K562 (cell line): ENCODE measurements around the gene ZSWIM4. TPM values are rescaled to one million over a fixed set of nuclear protein-coding genes. Genes with fewer than 3 reads are reported as not detected.
A peak's percentile ranks its signal among the peaks of the same experiment; 100 is the strongest.

Experiments used
- ADNP ChIP-seq: fragments of 200-800 bp; sonication (Bioruptor generic); IDR thresholded peaks from 2 replicates; pipeline ENCODE4 v1.6.1; 2016; ENCODE audit warnings: missing genetic modification characterization, missing compliant biosample characterization
- HLTF ChIP-seq: fragments of 450-650 bp; IDR thresholded peaks from 2 replicates; pipeline ENCODE4 v1.6.1; 2016
- HNRNPH1 ChIP-seq: fragments of 200-400 bp; formaldehyde crosslinking; optimal IDR thresholded peaks from 2 replicates; pipeline ENCODE3; 2017; ENCODE audit warnings: low read depth, mild to moderate bottlenecking, low read length, moderate library complexity
- KLF13 ChIP-seq: fragments of 450-650 bp; IDR thresholded peaks from 2 replicates; pipeline ENCODE4 v1.6.1; 2016; ENCODE audit warnings: missing genetic modification characterization, low read depth, mild to moderate bottlenecking, missing compliant biosample characterization, moderate library complexity, borderline replicate concordance
- NONO ChIP-seq, 2 experiments: fragments of 200-400 bp in 1 of 2; fragments of 450-650 bp in 1 of 2; formaldehyde crosslinking in 1 of 2; IDR thresholded peaks; 2 replicates each; pipeline ENCODE4 v1.6.1; 2017; ENCODE audit warnings: low read depth in 2 of 2, mild to moderate bottlenecking in 2 of 2, moderate library complexity in 2 of 2, low read length in 1 of 2
- POLR2G ChIP-seq: fragments of 200-400 bp; formaldehyde crosslinking; IDR thresholded peaks from 2 replicates; pipeline ENCODE4 v1.6.1; 2017; ENCODE audit warnings: low read depth, mild to moderate bottlenecking, antibody characterized with exemption, low read length, moderate library complexity
- RBBP5 ChIP-seq: fragments of 200-600 bp; sonication (generic); IDR thresholded peaks from 2 replicates; pipeline ENCODE4 v1.6.1; 2012; ENCODE audit warnings: borderline replicate concordance, mild to moderate bottlenecking, low read length, control low read depth, inconsistent platforms; ENCODE audit not compliant: insufficient read depth, poor library complexity, severe bottlenecking
- SMAD4 ChIP-seq: fragments of 250-450 bp; sonication (Bioruptor Pico); conservative IDR thresholded peaks from 2 replicates; pipeline ENCODE4 v1.8.0; 2021; ENCODE audit warnings: inconsistent platforms, mild to moderate bottlenecking, moderate library complexity
- TAF1 ChIP-seq: IDR thresholded peaks from 2 replicates; pipeline ENCODE4 v1.6.1; 2011; ENCODE audit warnings: mild to moderate bottlenecking, low read length, moderate library complexity; ENCODE audit not compliant: insufficient read depth, control insufficient read depth, severe bottlenecking; ENCODE audit errors: extremely low read depth
- TARDBP ChIP-seq: fragments of 450-650 bp; IDR thresholded peaks from 2 replicates; pipeline ENCODE4 v1.6.1; 2016
- ZBTB7A ChIP-seq: IDR thresholded peaks from 2 replicates; pipeline ENCODE4 v1.6.1; 2011; ENCODE audit warnings: low read depth, mild to moderate bottlenecking, low read length, moderate library complexity, borderline replicate concordance; ENCODE audit not compliant: control insufficient read depth
- ZNF121 ChIP-seq: sonication (generic); formaldehyde crosslinking; conservative IDR thresholded peaks from 2 replicates; pipeline ENCODE4 v1.8.0; 2022; ENCODE audit warnings: missing genetic modification reagents
- ZNF212 ChIP-seq: fragments of 450-650 bp; formaldehyde crosslinking; IDR thresholded peaks from 2 replicates; pipeline ENCODE4 v1.4.0; 2020; ENCODE audit warnings: mild to moderate bottlenecking
- ZNF24 ChIP-seq: fragments of 450-650 bp; IDR thresholded peaks from 2 replicates; pipeline ENCODE4 v1.6.1; 2016
- ZNF263 ChIP-seq: sonication (generic); formaldehyde crosslinking; IDR thresholded peaks from 2 replicates; pipeline ENCODE4 v1.8.0; 2022; ENCODE audit warnings: mild to moderate bottlenecking, missing genetic modification reagents, borderline replicate concordance
- ZNF444 ChIP-seq: fragments of 250-450 bp; sonication (Bioruptor Pico); IDR thresholded peaks from 2 replicates; pipeline ENCODE4 v1.4.0; 2020; ENCODE audit warnings: mild to moderate bottlenecking, moderate library complexity
- polyA plus RNA-seq, 8 experiments: library from polyadenylated mRNA; depleted of rRNA in 4 of 8; stranded (reverse) in 5 of 8; unstranded in 3 of 8; fragments of >200 nt; fragmentation: Nextera tagmentation in 2 of 8; fragmentation: Illumina TruSeq in 1 of 8; extraction: Ambion mirVana in 2 of 8; extraction: Trizol in 1 of 8; gene quantifications; 2 replicates each; pipeline versions ENCODE4 v1.2.1 to v1.2.3, GENCODE V29; 2011 to 2014; ENCODE audit warnings: inconsistent platforms in 1 of 8, missing spikeins in 1 of 8
- total RNA-seq, 7 experiments: library from RNA; depleted of rRNA in 6 of 7; stranded (reverse); fragments of >200 nt in 6 of 7; fragmentation: Illumina TruSeq in 2 of 7; extraction: Trizol in 2 of 7; gene quantifications; 2 replicates each; pipeline versions ENCODE4 v1.2.1 to v1.2.3, GENCODE V29; 2011 to 2021; ENCODE audit warnings: low replicate concordance in 1 of 7
- TF ChIP-seq, protein P1 (sequence below): fragments of 250-450 bp; sonication (Bioruptor Pico); IDR thresholded peaks from 2 replicates; pipeline ENCODE4 v1.8.0; 2021; ENCODE audit warnings: moderate library complexity, mild to moderate bottlenecking, inconsistent platforms
- TF ChIP-seq, protein P2 (sequence below), 3 experiments: fragments of 200-800 bp in 1 of 3; sonication (Bioruptor generic) in 1 of 3; sonication (generic) in 1 of 3; formaldehyde crosslinking in 1 of 3; IDR thresholded peaks; 2 replicates each; pipeline versions ENCODE4 v1.6.1 to v1.8.0; 2016 to 2022; ENCODE audit warnings: mild to moderate bottlenecking in 2 of 3, missing compliant biosample characterization in 2 of 3, missing genetic modification characterization in 2 of 3, missing genetic modification reagents in 1 of 3
- TF ChIP-seq, protein P3 (sequence below): conservative IDR thresholded peaks from 2 replicates; pipeline ENCODE4 v1.6.1; 2011; ENCODE audit warnings: low read depth, mild to moderate bottlenecking, low read length; ENCODE audit not compliant: control insufficient read depth
- TF ChIP-seq, protein P4 (sequence below): sonication (generic); formaldehyde crosslinking; IDR thresholded peaks from 2 replicates; pipeline ENCODE4 v1.8.1; 2023; ENCODE audit warnings: mild to moderate bottlenecking, missing genetic modification reagents
- TF ChIP-seq, protein P5 (sequence below): sonication (generic); formaldehyde crosslinking; IDR thresholded peaks from 2 replicates; pipeline ENCODE4 v1.8.1; 2023; ENCODE audit warnings: mild to moderate bottlenecking, missing genetic modification reagents, moderate library complexity

ZSWIM4 gene
- total and polyA plus RNA-seq, 9 of the 15 experiments (the other 6 are each of a cell fraction or from before 2014, with no cell fraction given) = 0.25 to 3.7 (median 0.79) TPM; not detected in 2

DNA sequence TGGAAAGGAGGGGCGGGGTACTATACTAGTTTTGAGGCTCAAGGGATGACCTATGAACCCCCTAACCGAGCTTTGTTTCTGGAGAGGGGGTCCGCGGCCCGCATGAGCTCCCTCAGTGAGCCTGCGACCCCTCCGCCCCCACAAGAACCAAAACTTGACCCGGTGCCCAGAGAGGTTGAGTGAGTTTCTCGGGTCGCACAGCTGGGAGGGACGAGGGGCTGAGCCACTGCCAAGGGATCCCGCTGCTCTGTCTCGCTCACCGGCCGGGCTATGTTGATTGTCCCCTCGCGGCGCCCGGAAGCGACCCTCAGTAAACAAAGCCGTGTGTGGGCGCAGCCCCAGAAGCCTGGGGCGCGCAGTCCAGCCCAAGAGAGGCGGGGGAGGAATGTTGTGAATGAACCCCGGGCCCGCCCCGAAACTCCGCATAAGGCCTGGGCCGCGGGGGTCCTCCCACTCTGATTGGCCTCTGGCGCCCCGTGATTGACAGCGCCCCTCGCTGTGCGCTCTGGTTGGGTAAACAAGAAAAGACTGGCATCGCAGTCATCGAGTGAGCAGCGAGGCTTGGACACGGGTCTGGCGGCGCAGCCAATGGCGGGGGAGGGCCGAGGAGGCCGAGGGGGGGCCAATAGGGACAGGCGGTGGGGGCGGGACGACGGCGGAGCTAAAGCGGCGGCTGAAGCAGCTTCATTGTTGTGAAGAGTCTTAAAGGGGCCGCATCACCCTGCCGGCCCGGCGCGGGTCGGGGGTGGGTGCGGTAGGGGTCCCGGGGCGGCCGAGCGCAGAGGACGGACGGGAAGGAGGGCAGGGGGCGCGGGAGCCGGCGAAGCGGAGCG lies at the start of gene ZSWIM4 (continued):
- TF ChIP-seq ZNF263 (CRISPR knock-in tag) = peak; percentile 45; the same call in 1 of the 2 replicates
- peak; percentile 61 for TF ChIP-seq TAF1
- peak; percentile 61; the same call in 1 of the 2 replicates for TF ChIP-seq ZBTB7A
- no peak for TF ChIP-seq ZNF212 (CRISPR knock-in tag)
- TF ChIP-seq, protein P1, sequence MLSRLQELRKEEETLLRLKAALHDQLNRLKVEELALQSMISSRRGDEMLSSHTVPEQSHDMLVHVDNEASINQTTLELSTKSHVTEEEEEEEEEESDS (CRISPR knock-in tag) = no peak
- no peak for TF ChIP-seq TARDBP
- peak; percentile 94 for TF ChIP-seq ADNP (tag)
- TF ChIP-seq HLTF = no peak
- TF ChIP-seq POLR2G = peak; percentile 85
- TF ChIP-seq, protein P2, sequence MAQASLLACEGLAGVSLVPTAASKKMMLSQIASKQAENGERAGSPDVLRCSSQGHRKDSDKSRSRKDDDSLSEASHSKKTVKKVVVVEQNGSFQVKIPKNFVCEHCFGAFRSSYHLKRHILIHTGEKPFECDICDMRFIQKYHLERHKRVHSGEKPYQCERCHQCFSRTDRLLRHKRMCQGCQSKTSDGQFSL (CRISPR knock-in tag; IDR thresholded peaks at IDR 0.05) = no peak
- TF ChIP-seq, protein P2 (tag; IDR thresholded peaks at IDR 0.05) = no peak
- TF ChIP-seq, protein P3, sequence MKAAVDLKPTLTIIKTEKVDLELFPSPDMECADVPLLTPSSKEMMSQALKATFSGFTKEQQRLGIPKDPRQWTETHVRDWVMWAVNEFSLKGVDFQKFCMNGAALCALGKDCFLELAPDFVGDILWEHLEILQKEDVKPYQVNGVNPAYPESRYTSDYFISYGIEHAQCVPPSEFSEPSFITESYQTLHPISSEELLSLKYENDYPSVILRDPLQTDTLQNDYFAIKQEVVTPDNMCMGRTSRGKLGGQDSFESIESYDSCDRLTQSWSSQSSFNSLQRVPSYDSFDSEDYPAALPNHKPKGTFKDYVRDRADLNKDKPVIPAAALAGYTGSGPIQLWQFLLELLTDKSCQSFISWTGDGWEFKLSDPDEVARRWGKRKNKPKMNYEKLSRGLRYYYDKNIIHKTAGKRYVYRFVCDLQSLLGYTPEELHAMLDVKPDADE = no peak
- peak; percentile 60 for TF ChIP-seq SMAD4
- TF ChIP-seq, protein P4, sequence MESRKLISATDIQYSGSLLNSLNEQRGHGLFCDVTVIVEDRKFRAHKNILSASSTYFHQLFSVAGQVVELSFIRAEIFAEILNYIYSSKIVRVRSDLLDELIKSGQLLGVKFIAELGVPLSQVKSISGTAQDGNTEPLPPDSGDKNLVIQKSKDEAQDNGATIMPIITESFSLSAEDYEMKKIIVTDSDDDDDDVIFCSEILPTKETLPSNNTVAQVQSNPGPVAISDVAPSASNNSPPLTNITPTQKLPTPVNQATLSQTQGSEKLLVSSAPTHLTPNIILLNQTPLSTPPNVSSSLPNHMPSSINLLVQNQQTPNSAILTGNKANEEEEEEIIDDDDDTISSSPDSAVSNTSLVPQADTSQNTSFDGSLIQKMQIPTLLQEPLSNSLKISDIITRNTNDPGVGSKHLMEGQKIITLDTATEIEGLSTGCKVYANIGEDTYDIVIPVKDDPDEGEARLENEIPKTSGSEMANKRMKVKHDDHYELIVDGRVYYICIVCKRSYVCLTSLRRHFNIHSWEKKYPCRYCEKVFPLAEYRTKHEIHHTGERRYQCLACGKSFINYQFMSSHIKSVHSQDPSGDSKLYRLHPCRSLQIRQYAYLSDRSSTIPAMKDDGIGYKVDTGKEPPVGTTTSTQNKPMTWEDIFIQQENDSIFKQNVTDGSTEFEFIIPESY (CRISPR knock-in tag) = no peak
- no peak for TF ChIP-seq HNRNPH1
- TF ChIP-seq, protein P5, sequence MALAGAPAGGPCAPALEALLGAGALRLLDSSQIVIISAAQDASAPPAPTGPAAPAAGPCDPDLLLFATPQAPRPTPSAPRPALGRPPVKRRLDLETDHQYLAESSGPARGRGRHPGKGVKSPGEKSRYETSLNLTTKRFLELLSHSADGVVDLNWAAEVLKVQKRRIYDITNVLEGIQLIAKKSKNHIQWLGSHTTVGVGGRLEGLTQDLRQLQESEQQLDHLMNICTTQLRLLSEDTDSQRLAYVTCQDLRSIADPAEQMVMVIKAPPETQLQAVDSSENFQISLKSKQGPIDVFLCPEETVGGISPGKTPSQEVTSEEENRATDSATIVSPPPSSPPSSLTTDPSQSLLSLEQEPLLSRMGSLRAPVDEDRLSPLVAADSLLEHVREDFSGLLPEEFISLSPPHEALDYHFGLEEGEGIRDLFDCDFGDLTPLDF (CRISPR knock-in tag) = no peak
- no peak for TF ChIP-seq ZNF24
- no peak for TF ChIP-seq ZNF444 (CRISPR knock-in tag)
- no peak for TF ChIP-seq KLF13 (tag)
- TF ChIP-seq RBBP5 = peak; percentile 20
- TF ChIP-seq NONO (IDR thresholded peaks at IDR 0.05; ENCODE audit: low read depth in 2 of 2, low read length in 1 of 2) = peak in 1 of 2 experiments; percentile 25; a peak in 1 of 4 replicates
- TF ChIP-seq ZNF121 (CRISPR knock-in tag) = peak; percentile 99
